EH (cell line): ENCODE measurements around the gene OPA3.

Experiments
- DNase-seq: peaks from one replicate; pipeline ENCODE4 v3.0.0-alpha.2; 2015; ENCODE audit warnings: low read depth

OPA3 gene

DNA sequence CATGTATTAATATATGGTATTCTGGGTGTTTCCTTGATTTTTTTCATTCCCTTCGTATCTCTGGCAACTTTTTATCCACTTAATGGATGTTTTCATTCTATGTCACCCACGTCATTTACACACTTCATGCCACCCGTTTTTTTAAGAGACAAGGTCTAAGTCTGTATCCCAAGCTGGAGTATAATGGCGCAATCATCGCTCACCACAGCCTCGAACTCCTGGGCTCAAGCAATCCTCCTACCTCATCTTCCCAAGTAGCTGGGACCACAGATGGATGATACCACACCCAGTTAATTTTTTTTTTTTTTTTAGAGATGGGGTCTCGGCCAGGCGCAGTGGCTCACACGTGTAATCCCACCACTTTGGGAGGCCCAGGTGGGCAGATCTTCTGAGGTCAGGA lies 80.7 kb downstream of the OPA3 start:
- no peak for DNase-seq

DNA sequence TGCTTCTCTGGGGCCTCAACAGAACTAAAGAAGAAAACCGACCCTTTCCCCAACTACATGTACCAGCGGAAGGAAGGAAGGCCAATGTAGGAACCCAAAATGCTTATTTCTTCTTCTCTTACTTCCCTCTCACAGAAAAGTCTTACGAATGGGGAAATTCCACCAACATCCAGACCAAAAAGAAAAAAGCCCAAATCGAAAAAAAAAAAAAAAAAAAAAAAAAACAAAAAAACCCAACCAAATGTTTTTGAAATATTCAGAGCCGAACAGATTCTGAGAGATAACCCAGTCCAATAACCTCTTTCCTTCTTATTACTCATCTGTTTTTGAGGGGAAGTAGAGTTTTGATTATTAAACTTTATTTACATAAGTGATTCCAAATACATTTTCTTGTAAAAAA lies 82.5 kb downstream of the OPA3 start:
- DNase-seq: no peak

DNA sequence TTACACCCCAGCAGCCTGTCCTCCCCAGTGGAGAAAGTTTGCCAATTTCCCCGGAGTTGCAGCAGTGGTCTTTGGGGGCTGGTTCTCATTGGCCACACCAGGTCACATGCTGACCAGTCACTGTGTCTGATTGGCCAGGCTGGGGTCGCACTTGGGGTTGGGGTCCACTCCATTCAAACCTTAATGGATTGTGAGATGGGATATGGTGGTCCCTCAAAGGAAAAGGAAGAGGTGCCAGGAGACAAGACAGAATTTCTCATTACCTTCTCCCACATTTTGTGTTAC lies 82.9 kb downstream of the OPA3 start:
- DNase-seq: no peak

DNA sequence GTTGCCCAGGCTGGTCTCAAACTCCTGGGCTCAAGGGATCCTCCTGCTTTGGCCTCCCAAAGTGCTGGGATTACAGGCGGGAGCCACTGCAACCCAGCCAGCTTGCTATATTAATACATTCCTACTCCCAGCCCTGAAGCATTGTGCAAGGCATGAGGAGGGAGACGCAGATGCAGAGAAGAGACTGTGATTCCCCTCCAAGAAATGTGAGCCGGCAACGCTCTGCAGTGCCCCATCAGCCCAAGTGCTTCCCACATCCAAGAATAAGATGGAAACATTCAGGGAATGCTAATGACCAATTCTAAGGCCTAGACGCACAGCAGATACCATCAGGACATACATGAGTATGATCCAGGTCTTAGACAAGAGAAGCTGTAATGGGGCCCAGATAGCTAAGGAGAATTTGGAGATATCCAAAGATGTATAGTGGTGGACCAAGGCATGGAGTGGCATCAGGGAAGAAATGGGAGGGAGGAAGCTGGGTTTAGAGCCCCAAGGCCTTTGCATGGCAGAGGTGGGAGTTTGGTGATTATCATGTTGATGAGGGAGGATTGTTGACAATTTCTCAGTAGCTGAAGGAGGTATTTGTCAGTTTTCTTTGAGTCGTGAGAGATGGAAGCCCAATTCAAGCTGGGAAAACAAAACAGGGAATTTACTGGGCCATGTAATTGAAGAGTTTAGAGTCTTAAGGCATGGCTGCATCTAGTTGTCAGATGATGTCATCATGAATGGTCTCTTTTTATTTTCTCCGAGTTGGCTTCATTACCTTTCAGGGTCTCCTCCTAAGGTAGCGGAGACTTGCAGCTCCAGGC lies 83.5 kb downstream of the OPA3 start:
- DNase-seq: peak; percentile 60

DNA sequence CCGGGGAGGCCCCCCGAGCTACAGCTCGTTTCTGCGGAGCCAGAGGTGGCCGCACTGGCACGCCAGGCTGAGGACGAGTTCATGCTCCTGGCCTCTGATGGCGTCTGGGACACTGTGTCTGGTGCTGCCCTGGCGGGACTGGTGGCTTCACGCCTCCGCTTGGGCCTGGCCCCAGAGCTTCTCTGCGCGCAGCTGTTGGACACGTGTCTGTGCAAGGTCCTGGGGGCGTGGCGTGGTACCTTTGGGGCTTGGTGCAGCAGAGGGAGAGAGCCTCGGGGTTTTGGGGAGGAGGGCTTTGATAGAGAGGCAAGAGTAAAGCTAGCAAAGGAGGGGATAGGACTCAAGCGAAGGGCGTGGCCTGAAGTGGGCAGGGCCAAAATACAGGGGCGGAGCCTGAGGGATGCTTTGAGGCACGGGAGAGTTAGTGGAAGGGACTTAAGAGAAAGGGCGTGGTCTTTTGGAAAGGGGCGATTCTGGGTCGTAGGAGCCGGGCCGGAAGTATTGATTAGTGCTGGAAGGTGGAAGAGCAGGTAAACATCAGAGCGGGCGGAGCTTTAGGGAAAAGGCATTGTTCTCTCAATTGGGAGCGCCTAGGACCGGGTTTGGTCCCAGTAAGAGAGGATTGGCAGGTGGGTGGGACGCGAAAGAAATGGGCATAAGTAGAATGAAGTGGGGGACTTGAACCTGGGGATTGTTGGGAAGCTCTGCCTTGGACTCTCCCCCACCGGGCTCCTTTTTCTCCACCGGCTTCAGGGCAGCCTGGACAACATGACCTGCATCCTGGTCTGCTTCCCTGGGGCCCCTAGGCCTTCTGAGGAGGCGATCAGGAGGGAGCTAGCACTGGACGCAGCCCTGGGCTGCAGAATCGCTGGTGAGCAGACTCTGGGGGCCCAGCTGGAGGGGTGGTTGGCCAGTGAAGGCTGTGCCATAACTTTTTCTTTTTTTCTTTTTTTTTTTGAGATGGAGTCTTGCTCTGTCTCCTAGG lies 85.1 kb downstream of the OPA3 start:
- peak; percentile 56 for DNase-seq

DNA sequence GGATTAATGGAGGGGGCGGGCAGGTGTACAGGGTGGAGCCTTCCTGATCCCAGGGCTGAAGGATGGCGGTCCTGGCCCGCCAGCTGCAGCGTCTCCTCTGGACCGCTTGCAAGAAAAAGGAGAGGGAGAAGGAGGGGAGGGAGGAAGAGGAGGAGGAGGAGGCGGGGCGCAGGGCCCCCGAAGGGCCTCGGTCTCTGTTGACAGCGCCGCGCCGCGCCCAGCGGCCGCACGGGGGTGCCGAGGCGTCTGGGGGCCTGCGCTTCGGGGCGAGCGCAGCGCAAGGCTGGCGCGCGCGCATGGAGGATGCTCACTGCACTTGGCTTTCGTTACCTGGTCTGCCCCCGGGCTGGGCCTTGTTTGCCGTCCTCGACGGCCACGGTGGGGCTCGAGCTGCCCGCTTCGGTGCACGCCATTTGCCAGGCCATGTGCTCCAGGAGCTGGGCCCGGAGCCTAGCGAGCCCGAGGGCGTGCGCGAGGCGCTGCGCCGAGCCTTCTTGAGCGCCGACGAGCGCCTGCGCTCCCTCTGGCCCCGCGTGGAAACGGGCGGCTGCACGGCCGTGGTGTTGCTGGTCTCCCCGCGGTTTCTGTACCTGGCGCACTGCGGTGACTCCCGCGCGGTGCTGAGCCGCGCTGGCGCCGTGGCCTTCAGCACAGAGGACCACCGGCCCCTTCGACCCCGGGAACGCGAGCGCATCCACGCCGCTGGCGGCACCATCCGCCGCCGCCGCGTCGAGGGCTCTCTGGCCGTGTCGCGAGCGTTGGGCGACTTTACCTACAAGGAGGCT lies 86.0 kb downstream of the OPA3 start, which contains the start of gene PPM1N:
TSS of gene PPM1N (plus strand) at position 33 of the 785 bp plus-strand sequence. CDS start at position 63, 30 bp downstream.
- peak; percentile 25 for DNase-seq

DNA sequence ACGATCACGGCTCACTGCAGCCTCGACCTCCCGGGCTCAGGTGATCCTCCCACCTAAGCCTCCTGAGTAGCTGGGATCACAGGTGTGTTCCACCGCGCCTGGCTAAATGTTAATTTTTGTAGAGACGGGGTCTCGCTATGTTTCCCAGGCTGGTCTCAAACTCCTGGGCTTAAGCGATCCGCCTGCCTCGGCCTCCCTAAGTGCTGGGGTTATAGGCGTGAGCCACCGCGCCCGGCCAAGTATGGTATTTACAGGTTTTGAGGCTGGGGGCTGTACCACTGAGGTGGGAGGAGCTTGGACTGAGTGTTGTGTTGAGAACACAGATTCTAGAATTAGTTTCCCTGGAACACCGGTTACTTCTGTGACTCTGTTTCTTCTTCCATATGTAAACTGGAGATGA lies 86.8 kb downstream of the OPA3 start:
- DNase-seq: no peak

DNA sequence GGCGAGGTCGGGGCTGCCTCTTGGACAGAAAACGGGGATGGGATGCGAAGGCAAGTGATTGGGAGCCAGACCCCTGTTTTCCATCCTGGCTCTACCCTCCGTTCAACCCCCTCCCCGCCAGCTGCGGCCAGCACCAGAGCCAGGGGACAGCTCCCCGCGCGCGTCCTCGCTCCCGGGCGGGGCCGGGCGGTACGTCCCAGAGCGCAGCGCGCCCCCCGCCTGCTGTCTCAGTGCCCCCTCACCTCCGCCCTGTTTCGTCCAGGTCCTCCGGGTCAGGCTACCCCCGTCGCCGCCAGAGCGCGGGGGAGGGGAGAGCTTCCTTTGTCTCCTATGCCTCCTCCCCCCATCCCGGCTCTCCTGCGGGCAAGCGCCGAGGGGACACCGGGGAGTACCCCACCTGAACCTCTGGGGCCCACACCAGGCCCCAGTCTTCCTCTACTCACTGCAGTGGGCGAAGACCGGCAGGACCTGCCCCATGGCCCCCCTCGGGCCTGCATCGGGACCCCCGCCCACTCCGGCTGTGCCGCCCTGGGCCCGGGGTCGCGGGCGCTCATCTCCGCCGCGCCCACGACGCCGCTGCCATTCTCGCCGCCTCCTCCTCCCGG lies 88.2 kb downstream of the OPA3 start:
- peak; percentile 37 for DNase-seq

DNA sequence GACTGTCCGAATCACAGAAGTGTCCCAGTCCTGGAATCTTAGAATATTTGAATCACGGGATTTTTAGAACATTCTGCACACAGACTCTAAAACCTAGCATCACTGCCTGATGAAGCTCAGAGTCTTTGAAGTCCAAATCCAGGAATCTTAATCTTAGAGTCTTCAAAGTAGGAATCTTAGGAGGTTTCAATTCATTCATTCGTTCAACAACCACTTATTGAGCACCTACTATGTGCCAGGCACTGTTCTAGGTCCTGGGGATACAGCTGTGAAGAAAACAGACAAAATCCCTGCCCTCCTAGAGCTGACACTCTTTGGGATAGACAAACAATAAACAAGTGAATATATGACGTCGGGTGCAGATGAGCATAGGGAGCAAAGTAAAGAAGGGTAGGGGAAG lies 89.4 kb downstream of the OPA3 start:
- DNase-seq: no peak

DNA sequence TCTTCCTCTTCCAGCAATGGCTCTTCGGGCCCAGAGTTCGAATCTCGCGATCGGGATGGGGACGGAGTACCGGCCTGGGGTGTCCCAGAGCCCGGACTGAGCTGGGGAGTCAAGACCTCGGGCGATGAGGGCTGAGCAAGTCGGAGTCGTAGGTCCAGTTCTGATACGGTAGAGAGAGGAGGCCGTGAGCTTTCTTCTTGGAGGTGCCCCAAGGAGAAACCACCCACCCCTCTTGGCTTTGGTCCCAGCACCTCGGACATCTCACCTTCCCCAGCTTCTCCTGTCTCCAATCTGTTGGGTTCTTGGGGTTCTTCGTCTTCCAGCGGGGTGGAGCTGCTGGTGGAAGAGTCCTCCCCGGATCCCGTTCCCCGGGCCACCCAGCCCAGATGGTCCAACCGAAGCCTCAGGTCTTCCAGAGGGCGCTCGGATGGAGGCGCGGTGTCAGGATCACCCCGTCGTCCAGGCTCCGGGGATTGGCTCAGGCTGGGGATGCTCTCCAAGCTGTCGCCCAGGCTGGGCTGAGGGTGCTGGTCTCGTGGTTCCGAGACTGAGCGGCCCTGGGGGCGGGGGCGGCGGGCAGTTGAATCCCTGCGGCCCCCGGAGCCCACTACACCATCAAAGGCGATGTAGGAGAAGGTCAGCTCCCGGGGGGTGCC lies 90.2 kb downstream of the OPA3 start:
- DNase-seq: no peak

DNA sequence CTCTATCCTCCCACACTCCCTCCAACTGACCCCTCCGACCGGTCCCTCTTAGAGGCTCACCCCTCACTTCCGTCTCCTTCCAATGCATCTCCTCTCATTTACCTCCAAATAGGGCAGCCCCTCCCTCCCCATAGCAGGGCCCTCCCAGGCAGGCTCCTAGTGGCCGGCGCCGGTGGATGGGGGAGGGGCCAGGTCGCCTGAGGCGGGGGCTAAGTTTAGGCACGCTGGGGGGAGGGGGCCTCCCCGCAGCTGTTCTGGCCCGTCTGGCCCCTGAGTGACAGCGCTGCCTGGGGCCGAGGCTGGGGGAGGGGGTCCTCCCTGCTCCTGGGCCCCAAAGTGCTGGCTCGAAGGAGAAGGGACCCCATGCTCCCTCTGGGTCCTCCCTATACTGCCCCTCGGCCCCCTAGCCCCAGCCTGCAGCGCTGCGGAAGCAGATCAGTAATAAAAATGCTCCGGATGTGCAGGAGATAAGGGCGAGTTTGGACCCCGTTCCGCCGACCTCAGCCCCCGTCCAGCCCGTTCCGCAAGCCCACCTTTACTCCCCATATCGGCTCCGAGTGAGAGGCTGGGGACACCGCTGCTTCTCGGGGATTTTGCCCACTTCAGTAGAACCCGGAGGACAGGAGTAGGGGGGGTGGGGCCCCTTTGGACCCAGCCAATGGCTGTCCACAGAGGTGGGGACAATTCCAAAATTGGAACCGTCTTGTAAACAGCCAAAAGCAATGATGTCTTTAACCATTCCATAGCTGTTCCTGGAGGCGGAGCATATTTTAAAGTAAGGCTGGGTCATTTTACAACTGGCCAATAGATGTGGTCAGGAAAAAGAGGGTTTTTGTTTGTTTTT lies 91.8 kb downstream of the OPA3 start:
- DNase-seq: peak; percentile 92

DNA sequence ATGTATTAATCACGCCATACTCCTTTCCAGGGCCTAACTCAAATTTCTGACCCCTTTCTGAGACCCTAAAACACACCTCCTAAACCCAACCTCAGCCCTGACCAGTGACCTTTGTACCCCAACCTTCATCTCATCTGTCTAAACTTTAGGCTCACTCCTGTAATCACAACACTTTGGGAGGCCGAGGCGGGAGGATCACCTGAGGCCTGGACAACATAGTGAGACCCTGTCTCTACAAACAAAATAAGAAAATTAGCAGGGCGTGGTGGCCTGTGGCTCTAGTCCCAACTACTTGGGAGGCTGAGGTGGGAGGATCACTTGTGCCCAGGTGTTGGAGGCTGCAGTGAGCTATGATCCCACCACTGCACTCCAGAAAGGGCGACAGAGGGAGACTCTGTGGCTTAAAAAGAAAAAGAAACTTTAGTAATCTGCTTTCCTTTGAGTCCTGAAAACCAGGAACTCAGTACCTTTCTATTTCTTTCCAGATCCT lies 92.4 kb downstream of the OPA3 start:
- no peak for DNase-seq

DNA sequence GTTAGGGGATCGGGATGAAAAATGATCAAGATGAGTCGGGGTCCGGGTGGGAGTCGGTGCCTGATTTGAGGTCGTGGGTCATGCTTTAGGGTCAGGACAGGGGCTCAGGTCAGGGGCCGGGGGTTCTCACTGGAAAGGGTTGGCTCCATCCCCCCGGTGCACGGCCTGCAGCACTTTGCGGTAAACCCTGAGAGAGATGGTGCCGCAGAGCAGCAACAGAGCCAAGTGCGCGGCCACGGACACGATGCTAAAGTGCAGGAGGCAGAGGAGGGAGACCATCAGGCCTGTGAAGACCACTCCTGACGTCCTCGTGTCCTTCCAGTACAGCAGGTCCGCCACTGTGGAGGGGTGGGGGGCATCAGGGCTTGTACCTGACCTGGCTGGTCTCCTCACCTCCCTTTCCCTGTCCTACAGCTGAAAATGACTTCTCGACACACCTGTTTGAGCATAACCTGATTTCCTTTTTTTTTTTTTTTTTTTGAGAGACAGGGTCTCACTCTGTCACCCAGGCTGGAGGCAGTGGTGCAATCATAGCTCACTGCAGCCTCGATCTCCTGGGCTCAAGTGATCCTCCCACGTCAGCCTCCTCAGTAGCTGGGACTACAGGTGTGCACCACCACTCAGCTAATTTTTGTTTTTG lies 95.3 kb downstream of the OPA3 start:
- no peak for DNase-seq

DNA sequence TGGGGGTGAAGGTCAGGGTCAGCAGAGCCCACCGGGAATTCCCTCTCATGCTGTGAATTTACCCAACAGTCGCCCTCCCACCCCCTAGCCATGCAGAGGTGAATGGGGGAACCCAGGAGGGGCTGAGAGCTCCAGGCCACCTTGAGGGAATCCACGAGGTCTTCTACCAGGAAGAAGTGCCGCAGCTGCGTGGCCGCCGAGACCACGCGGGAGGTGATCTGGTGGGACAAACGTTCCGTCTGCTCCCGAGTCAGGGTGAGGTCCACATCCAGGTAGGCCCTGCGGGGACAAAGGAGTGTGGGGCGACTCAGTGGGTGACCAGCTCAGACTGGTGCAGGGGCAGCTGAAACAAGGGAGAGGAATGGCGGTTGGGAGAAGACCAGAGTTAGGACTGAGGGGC lies 95.9 kb downstream of the OPA3 start:
- no peak for DNase-seq

DNA sequence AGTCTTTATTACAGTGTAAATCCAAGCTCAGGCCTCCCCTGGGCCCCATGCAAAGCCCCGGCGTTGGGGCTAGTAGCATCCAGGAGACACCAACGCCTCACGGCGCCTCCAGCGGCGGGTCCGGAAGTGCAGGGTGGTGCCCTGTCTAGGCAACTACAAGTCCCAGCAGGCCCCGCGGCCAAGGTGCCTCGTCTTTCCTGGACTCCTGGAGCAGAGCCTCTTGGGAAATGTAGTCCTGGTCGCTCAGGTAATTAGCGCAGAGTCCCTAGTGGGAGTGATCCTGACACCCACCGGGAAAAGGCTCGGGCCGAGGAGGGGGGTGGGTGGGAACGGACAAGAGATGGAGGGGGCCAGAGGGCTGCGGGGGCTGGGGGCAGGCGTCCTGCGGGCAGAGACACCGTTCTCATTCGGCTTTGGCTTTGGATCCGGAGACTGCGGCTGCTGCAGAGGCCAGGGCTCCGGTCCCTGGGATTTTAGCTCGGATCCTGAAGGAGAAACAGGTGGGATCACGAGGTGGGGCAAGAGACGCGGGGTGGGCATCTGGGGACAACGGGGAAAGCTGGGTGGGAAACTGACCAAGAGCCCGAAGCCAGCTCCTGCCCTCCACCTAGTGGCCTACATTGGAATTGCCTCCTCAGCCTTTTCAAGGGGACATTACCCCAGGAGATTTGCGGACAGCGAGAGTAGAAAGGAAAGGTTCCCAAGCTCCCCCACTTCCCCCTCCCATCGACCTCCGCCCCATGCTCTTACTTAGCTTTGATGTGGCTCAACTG lies 99.1 kb downstream of the OPA3 start:
- DNase-seq: peak; percentile 95

DNA sequence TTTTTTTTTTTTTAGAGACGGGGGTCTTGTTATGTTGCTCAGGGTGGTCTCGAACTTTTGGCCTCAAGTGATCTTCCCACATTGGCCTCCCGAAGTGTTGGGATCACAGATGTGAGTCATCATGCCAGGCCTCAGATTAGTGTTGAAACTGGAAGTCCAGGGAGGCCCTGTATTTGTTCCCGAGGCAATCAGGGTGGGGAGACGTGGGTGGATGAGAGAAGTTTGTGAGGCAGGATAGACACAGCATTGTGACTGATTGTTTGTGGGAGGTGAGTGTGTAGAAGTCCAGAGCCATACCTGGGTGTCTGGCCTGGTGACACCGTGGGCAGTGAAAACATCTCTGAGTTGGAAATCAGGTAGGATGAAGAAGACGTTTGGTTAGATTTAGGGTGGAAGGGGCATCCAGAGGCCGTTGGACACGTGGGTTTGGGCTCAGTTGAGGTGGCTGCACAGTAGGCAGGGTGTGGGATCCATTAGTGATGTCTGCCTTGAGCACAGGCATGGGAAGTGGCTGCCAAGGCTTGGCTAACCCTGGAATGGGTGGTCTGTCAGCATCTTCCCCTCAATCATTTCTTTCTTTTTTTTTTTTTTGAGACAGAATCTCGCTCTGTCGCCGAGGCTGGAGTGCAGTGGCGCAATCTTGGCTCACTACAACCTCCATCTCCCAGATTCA lies 100.2 kb downstream of the OPA3 start:
- peak; percentile 49 for DNase-seq

DNA sequence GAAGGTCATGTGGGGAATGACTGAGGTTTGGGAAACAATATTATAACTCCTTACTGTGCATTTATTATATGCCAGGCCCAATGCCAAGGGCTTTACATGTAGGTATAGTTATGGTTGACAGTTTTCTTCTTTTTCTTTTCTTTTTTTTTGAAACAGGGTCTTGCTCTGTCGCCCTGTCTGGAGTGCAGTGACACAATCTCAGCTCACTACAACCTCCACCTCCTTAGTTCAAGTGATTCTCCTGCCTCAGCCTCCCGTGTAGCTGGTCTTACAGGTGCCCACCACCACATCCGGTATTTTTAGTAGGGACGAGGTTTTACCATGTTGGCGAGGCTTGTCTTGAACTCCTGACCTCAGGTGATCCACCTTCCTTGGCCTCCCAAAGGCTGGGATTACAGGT lies 101.6 kb downstream of the OPA3 start:
- DNase-seq: no peak

DNA sequence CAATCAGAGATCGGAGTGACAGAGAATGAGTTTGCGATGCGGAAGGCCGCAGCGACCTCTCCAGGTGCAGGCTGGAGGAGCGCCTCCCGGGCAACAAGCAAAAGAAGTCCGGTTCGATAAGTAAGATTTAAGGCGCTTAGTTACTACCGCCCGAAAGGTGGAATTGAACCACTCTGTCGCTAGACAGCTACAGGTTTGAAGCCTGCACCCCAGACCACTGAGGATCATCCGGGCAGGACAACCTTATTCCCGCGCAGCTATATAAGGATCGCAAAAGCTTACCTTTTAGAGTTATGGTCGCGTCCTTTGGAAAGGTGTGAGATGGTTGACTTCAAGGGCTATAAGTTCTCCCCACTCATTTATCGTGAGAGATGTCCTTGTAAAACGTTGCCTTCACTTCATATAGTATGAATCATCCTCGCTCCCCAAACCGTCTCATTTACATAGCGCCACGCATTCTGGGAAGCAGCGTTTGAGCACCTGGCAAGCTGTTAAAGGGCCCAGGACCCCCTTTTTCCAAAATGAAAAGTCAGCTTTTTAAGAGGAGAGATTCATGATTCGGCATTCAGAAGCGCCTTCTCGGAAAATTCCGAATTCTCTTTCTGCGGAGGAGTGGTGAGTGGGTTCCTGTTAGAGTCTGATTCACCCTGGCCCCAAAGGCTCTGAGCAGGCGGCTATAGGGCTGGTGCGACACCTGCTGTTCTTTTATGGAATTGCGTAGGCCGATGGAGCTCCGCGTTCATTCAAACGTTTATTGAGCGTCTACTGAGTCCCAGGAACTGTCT lies 106.0 kb downstream of the OPA3 start:
- peak; percentile 94 for DNase-seq
